ENCODE measurements around the gene KDM2A.

Gene KDM2A

GRCh38 chr11:67302571-67303131, 183.6 kb downstream of the KDM2A start:
- DNase-seq (ENCODE audit: low read depth) = no peak

DNA sequence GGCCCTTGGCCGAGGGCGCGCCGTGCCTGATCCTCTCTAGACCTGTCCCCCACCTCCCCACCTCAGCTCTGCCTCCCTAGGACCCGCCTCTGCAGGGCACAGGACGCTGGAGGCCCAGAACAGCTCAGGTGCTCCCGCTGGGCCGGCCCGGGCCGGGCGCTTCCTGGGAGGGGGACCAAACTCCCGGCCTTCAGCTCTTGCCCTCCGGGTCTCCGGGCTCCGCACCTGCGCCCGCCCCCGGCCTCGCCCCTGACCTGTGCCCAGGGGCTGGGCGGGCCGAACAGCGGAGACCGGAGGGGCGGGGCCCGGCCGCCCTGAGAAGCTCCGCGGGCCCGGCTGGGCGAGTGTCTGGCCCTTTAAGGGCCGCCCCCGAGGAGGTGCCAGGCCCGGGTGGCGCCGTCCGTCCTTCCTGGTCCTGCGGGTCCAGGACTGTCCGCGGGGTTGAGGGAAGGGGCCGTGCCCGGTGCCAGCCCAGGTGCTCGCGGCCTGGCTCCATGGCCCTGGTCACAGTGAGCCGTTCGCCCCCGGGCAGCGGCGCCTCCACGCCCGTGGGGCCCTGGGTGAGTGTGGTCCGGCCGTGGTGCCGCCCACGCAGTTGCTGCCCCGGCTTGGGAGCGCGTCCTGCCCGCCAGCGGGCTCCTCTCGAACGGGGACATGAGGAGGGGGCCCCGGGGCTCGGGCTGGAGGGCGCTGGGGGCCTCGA, 184.2 kb downstream of the KDM2A start, which contains the start of gene SSH3:
TSS of gene SSH3 (plus strand) at position 399 of the 703 bp plus-strand sequence. CDS start at position 495, 96 bp downstream.
- DNase-seq (ENCODE audit: low read depth) = no peak

DNA sequence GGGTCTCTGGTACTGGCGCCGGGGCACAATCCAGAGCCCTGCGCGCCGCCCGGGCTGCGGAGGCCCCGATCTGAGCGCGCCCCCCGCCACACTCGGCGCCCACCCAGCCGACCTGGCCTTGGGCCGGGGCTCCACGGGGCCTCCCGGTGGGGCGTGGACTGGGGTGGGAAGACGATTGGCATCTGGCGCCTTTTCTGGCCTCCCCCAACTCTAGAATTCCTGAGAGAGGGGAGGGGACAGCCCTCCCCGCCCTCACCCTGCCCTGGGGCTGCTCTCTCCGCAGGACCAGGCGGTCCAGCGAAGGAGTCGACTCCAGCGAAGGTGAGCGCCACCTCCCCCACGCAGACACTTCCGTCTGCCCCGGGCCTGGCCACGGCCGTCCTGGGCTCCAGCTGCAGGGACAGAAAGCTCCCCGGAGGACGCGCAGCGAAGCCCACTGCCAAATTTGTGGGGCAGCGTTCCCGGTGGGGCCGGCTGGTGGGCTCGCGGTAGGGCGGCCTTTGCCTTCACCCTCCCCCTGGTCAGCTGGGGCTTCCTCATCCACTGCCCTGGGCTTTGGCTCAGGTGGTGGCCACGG, 184.9 kb downstream of the KDM2A start:
- DNase-seq (ENCODE audit: low read depth) = no peak

GRCh38 chr11:67304511-67305113, 185.5 kb downstream of the KDM2A start:
- no peak for DNase-seq (ENCODE audit: low read depth)

DNA sequence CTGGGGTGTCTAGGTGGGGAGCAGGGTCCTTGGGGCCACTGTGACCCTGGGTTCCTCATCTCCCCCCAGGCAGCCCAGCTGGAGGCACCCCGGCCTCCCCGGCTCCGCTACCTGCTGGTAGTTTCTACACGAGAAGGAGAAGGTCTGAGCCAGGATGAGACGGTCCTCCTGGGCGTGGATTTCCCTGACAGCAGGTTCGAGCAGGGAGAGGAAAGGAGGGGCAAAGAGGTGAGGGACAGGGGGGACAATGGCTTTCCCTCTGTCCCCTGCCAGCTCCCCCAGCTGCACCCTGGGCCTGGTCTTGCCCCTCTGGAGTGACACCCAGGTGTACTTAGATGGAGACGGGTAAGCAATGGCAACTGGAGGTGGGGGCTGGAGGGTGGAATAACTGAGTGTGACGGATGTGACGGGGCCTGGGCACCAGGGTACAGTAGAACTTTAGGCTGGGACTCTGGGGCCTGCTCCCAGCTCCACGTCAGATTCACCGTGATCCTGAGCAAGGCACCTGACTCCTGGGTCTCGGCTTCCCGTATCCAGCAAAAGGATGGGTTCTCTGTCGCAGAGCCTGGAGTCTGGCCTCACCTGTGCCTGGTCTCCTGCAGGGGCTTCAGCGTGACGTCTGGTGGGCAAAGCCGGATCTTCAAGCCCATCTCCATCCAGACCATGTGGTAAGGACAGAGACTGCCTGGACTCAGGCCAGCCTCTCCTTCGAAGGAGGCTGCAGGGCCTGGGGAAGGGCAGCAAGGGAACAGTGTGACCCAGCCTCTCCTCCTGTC, 187.9 kb downstream of the KDM2A start:
- no peak for DNase-seq (ENCODE audit: low read depth)

GRCh38 chr11:67307545-67308001, 188.5 kb downstream of the KDM2A start:
- DNase-seq (ENCODE audit: low read depth) = no peak

Data from non-pigmented ciliary epithelial cell (primary cell).